Thyroid gland (tissue), 4 donors: Measurements from ENCODE around the gene CD300LB.

ENCODE experiments used
- POLR2A ChIP-seq, 2 donors: fragments of 450-650 bp; IDR thresholded peaks; one replicate each; pipeline ENCODE4 v1.6.1; 2017; ENCODE audit warnings: antibody characterized with exemption in 2 of 2, mild to moderate bottlenecking in 2 of 2, moderate library complexity in 1 of 2
- TF ChIP-seq, protein P1 (sequence below), 6 experiments: fragments of 200-600 bp in 3 of 6; fragments of 450-650 bp in 3 of 6; sonication (generic) in 3 of 6; IDR thresholded peaks; one replicate each; pipeline ENCODE4 v1.5.1; 2016 to 2019; ENCODE audit warnings: antibody characterized with exemption in 6 of 6, mild to moderate bottlenecking in 2 of 6, inconsistent platforms in 1 of 6, moderate library complexity in 1 of 6

DNA sequence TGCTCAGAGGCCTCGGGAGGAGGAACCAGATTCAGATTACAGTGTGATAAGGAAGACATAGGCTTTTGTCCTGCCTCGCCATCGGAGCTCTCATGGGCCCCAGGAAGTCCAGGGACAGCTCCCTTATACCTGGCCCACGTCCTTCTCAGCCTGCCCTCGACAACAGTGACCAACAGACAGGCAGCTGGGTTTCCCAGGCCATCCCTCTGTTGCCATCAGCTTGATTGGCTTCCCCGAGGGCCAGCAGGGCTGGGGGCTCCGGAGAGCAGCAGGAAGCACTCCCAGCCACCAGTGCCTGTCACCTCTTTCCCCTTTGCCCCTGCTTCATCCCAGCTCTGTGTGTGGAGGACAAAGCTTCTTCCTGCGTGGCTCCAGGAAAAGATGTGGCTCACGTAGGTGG lies 47.2 kb downstream of the CD300LB start:
- TF ChIP-seq, protein P1, sequence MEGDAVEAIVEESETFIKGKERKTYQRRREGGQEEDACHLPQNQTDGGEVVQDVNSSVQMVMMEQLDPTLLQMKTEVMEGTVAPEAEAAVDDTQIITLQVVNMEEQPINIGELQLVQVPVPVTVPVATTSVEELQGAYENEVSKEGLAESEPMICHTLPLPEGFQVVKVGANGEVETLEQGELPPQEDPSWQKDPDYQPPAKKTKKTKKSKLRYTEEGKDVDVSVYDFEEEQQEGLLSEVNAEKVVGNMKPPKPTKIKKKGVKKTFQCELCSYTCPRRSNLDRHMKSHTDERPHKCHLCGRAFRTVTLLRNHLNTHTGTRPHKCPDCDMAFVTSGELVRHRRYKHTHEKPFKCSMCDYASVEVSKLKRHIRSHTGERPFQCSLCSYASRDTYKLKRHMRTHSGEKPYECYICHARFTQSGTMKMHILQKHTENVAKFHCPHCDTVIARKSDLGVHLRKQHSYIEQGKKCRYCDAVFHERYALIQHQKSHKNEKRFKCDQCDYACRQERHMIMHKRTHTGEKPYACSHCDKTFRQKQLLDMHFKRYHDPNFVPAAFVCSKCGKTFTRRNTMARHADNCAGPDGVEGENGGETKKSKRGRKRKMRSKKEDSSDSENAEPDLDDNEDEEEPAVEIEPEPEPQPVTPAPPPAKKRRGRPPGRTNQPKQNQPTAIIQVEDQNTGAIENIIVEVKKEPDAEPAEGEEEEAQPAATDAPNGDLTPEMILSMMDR (IDR thresholded peaks at IDR 0.05), result no peak
- TF ChIP-seq POLR2A (IDR thresholded peaks at IDR 0.05), result no peak
